Endometrial microvascular endothelial cells (primary cell): Measurements from ENCODE around the gene DACT1. TPM values are rescaled to one million over a fixed set of nuclear protein-coding genes. Genes with fewer than 3 reads are reported as not detected.
"Not testable (repeated sequence)": the region's sequence is repeated elsewhere in the genome, so short reads cannot be mapped to it uniquely, and the experiment has no call there.

Source experiments
- in situ Hi-C: cut with HindIII; loops from 2 replicates; pipeline ENCODE4 v1.10.0; 2017; ENCODE audit warnings: low sequenced_read_pairs, low pct_unique_long_range_greater_than_20kb; ENCODE audit errors: inconsistent ontology term
- total RNA-seq: library from RNA; depleted of rRNA; stranded (reverse); fragments of >200 nt; gene quantifications from one replicate; pipeline ENCODE4 v1.2.3, GENCODE V29; 2015; ENCODE audit errors: inconsistent ontology term

The DACT1 gene
- total RNA-seq = 0.19 TPM

- in situ Hi-C loops = no loop called here
Measured at GRCh38 chr14:58637391-58638230, at the start of gene DACT1. DACT1 (plus strand) TSS chr14:58637962; CDS start chr14:58638203, 241 bp downstream.

GRCh38 chr14:58588321-58588720 lies 49.4 kb upstream of the DACT1 start:
- in situ Hi-C loops = not testable (repeated sequence)

GRCh38 chr14:58593977-58594376 lies 43.8 kb upstream of the DACT1 start:
- in situ Hi-C loops = no loop called here

DNA sequence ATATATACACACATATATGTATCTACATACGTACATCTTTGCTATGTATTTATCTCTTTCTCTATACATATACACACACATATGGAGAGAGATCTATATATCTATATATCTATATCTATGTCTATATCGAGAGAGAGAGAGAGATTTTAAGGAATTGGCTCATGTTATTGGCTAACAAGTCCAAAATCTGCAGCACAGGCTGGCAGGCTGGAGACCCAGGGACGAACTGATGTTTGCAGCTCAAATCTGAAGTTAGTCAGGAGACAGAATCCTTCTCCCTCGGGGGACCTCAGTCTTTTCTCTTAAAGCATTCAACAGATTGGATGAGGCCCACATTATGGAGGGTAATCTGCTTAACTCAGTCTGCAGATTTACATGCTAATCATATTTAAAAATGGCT lies 40.7 kb upstream of the DACT1 start:
- in situ Hi-C loops = no loop called here

DNA sequence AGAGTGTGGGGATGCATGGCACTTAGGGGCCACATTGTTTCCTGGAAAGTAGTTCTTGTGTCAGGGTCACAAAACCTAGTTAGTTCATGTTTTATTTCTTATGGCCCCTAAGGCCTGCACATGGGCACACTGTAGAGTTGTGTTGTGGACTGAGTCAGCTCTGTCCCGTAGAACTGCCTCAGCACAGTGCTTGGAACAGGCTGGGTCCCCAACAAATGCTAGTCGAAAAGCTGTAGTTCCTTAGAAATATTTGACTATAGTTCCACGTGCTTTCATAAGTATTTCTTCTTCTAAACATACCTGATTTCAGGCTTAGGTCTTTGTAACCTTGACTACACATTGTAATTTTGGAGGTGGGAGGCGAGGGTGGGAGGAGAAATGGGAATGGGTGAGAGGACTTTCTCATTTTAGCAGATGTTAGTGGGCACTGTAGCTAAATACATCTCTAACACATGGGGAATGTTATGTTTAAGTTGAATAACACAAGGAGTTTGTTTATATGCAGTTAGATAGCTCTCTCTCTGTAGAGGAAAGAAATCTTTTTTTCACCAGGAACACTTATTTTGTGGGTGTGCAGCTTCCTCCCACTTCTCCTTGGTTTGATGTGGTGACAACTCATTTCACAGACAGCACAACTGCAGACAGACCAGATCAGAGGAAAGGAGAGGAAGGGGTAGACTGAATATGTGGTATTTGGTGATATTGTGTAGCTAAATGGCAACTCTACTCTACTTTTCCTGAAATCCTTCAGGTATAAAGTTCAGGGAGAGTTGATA lies 39.5 kb upstream of the DACT1 start:
- in situ Hi-C loops = no loop called here

DNA sequence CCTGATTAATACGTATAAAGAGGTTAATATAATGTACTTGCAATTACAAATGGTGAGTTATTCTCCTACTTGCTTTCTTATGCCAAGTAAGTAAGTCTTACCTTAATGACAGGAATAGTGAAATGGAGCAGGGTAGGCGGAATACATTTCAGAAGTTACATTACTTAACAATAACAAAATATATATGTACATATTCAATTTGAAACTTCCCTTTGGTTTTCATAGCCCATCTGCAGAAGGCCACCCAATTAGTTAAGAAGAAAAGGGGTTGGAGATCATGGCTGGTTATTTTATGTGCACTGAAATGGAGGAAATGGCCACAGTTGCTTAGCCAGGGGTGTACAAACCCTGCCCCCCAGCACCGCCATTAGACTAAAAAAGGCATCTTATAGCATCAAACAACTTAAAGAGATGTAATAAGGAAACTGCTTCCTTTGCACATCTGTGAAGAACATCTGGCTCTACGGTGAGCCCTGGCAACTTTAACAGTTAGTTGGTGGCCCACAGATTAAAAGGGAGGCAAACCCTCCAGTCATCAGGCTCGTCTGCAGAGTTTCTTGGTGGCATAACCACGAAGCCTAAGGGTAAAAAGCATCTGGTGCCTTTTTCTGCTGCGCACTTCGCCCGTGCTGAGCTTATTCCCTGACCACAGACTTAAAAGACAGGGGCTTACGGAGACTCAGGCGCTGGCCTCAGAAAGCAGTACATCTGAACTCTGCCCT lies 38.8 kb upstream of the DACT1 start:
- in situ Hi-C loops = no loop called here

- in situ Hi-C loops = no loop called here
Measured at GRCh38 chr14:58599707-58600106, 38.1 kb upstream of the DACT1 start.

DNA sequence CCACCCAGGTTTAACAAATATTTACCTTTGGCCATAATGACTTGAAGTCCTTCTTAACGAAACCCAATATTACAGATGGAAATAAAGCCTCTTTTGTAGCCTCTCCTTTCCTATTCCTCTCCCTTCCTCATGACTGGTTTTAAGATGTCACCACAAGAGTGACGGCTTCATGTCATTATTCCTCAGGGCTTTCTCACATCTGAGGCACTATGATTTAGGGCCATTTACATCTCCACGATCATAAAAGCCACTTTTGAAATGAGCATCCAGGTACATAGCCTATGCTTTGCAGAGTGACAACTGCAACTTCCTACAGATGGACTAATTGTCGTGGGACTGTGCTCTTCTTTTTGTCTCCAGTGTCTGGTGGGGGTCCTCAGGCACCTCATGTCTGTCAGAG lies 32.3 kb upstream of the DACT1 start:
- in situ Hi-C loops = no loop called here

- in situ Hi-C loops = no loop called here
Measured at GRCh38 chr14:58607131-58607951, 30.4 kb upstream of the DACT1 start.

DNA sequence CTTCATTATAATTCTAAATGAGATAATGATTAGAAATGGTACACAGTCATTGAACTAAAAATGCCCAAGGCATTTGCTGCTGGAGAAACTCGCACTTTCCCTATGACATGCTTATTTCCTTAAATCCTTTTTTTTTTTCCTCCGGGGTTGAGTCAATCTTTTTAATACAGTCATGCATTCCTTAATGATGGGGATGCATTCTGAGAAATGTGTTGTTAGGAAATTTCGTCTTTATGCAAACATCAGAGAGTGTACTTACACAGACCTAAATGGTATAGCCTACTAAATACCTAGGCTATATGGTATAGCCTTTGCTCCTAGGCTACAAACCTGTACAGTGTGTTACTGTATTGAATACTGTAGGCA lies 29.8 kb upstream of the DACT1 start:
- in situ Hi-C loops = no loop called here

DNA sequence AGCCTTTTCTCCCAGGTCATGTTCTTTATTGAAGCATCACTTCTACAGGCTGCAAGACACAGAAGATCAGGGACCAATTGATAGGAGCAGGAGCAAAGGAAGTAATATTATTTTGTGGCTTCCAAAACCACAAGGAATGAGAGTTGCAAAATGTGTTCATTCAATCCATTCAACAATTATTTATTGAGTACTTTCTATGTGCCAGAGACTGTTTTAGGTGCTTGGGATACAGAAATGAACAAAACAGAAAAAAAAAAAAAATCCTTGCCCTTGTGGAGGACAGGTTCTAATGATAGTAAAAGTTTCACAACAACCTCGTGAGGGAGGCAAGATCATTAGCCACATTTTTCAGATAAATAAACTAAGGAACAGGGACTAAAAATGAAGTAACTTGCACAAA lies 20.1 kb upstream of the DACT1 start:
- in situ Hi-C loops = no loop called here

DNA sequence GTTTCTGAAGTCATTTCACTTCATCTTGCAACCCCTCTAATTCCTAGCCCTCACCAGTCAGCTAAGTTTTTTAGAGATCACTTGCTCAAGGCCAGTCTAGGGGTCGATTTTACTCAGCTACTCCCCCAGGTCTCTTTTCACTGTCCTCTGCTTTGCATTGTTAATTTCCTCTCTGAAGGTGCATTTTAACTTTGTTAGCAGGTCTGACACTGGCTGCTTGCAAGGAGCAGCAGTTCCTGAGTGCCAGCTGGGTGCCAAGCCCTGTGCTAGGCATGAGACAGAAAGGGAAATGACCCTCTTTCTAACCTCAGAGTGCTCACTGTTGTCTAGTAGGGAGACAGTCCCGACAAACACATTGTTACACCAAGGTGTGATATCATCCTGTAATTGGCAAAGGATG lies 17.8 kb upstream of the DACT1 start:
- in situ Hi-C loops = no loop called here

- in situ Hi-C loops = no loop called here
Measured at GRCh38 chr14:58625438-58625837, 12.3 kb upstream of the DACT1 start.

GRCh38 chr14:58626431-58626831 lies 11.3 kb upstream of the DACT1 start:
- in situ Hi-C loops = no loop called here

- in situ Hi-C loops = no loop called here
Measured at GRCh38 chr14:58628406-58628805, 9.4 kb upstream of the DACT1 start.

DNA sequence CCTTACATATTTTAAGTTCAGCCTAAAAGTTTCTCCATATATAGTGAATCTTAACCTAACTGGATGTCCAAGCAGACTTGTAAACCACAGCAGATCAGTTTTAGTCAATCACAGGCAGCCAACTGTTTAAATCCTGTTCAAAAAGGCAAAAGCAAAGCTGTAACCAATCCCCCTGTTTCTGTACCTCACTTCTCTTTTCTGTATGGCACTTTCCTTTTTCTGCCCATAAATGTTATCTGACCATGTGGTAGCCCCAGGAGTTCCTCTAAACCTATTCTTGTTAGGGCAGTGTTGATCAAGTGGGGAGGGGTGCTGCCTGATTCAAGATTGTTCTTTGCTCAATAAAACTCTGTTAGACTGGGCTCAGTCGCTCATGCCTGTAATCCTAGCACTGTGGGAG lies 8.5 kb upstream of the DACT1 start:
- in situ Hi-C loops = no loop called here

- in situ Hi-C loops = no loop called here
Measured at GRCh38 chr14:58631732-58632131, 6.0 kb upstream of the DACT1 start.

- in situ Hi-C loops = no loop called here
Measured at GRCh38 chr14:58633831-58634230, 3.9 kb upstream of the DACT1 start.
